Measurements from ENCODE around the gene C6orf47. TPM values are rescaled to one million over a fixed set of nuclear protein-coding genes. Genes with fewer than 3 reads are reported as not detected.
A peak's percentile ranks its signal among the peaks of the same experiment; 100 is the strongest.

Gene C6orf47
- total RNA-seq, 1 donor from 2014 or later, result 29.0 TPM

- no peak for TF ChIP-seq CTCF (IDR thresholded peaks at IDR 0.05)
- Mint-ChIP-seq H3K27me3 (no peaks in the 10 kb centered on the region), H3K36me3 (ENCODE audit: low read depth) (peaks cover 96% of the 10 kb centered on the region), H3K4me1 (no peaks in the 10 kb centered on the region), H3K4me3 (no peak overlapping the region), H3K9me3 (no peaks in the 10 kb centered on the region), H3K27ac (no peak overlapping the region)
- ChIA-PET CTCF (no interaction called here), POLR2A (interaction anchor here (1.0 kb wide), 1 partner anchor 9 kb away, joined by 3 read pairs; no protein-coding TSS in a partner anchor)
- ATAC-seq (ENCODE audit: low read depth), result no peak
- DNase-seq, result no peak
- intact Hi-C loops (cut with micrococcal nuclease), result no loop called here
Measured at GRCh38 chr6:31631209-31631608, 29.4 kb downstream of the C6orf47 start.

GRCh38 chr6:31630177-31630934 is 30.2 kb downstream of the C6orf47 start:
- CTCF ChIA-PET, result no interaction called here
- POLR2A ChIA-PET, result no interaction called here

GRCh38 chr6:31629014-31629413 is 31.6 kb downstream of the C6orf47 start:
- CTCF ChIA-PET, result no interaction called here
- no peaks in the 10 kb centered on the region for H3K27me3 Mint-ChIP-seq
- H3K9me3 Mint-ChIP-seq, result no peaks in the 10 kb centered on the region
- H3K4me3 Mint-ChIP-seq, result no peak overlapping the region
- H3K27ac Mint-ChIP-seq, result no peak overlapping the region
- intact Hi-C loops (cut with micrococcal nuclease), result no loop called here
- no peaks in the 10 kb centered on the region for H3K4me1 Mint-ChIP-seq
- ATAC-seq (ENCODE audit: low read depth) (no peak), DNase-seq (no peak)
- POLR2A ChIA-PET, result no interaction called here
- TF ChIP-seq CTCF (IDR thresholded peaks at IDR 0.05), result no peak
- peaks cover 96% of the 10 kb centered on the region for H3K36me3 Mint-ChIP-seq (ENCODE audit: low read depth)

More at GRCh38 chr6:31630177-31630934, 30.2 kb downstream of the C6orf47 start:
- ATAC-seq (ENCODE audit: low read depth) (no peak), DNase-seq (no peak)
- Mint-ChIP-seq H3K36me3 (ENCODE audit: low read depth) (peaks cover 96% of the 10 kb centered on the region), H3K9me3 (no peaks in the 10 kb centered on the region), H3K27ac (no peak overlapping the region), H3K27me3 (no peaks in the 10 kb centered on the region), H3K4me1 (no peaks in the 10 kb centered on the region), H3K4me3 (no peak overlapping the region)
- no peak for TF ChIP-seq CTCF (IDR thresholded peaks at IDR 0.05)
- intact Hi-C loops (cut with micrococcal nuclease), result no loop called here

GRCh38 chr6:31627690-31628287 is 32.8 kb downstream of the C6orf47 start:
- ATAC-seq (ENCODE audit: low read depth) (no peak), DNase-seq (no peak)
- Mint-ChIP-seq H3K27me3 (no peaks in the 10 kb centered on the region), H3K4me1 (peaks cover under 1% of the 10 kb centered on the region), H3K4me3 (no peak overlapping the region), H3K36me3 (ENCODE audit: low read depth) (peaks cover 93% of the 10 kb centered on the region), H3K27ac (no peak overlapping the region), H3K9me3 (no peaks in the 10 kb centered on the region)
- TF ChIP-seq CTCF (IDR thresholded peaks at IDR 0.05), result no peak
- ChIA-PET CTCF (no interaction called here), POLR2A (interaction anchor here (0.5 kb wide), 1 partner anchor 43 kb away, joined by 4 read pairs; no protein-coding TSS in a partner anchor)
- intact Hi-C loops (cut with micrococcal nuclease), result no loop called here

GRCh38 chr6:31626952-31627351 is 33.6 kb downstream of the C6orf47 start:
- DNase-seq (no peak), ATAC-seq (ENCODE audit: low read depth) (no peak)
- POLR2A ChIA-PET, result interaction anchor here (0.6 to 3.6 kb wide), 2 partner anchors 25 to 76 kb away, joined by 3 to 15 read pairs; partner anchors contain the start of genes ABHD16A and BAG6
- no peak overlapping the region for H3K4me3 Mint-ChIP-seq
- intact Hi-C loops (cut with micrococcal nuclease), result no loop called here
- H3K9me3 Mint-ChIP-seq, result no peaks in the 10 kb centered on the region
- no peaks in the 10 kb centered on the region for H3K27me3 Mint-ChIP-seq
- TF ChIP-seq CTCF (IDR thresholded peaks at IDR 0.05), result no peak
- peaks cover 9% of the 10 kb centered on the region for H3K4me1 Mint-ChIP-seq
- peaks cover 94% of the 10 kb centered on the region for H3K36me3 Mint-ChIP-seq (ENCODE audit: low read depth)
- H3K27ac Mint-ChIP-seq, result peak overlapping the region; percentile 52
- CTCF ChIA-PET, result interaction anchor here (0.7 to 1.1 kb wide), 2 partner anchors 29 to 76 kb away, joined by 4 to 5 read pairs; no protein-coding TSS in a partner anchor

Measured in activated B cell treated with CpG ODN at 0.5 μM for 24 hours (primary cell).